IMR-90 (cell line): ENCODE measurements around the gene PCP4L1. TPM values are rescaled to one million over a fixed set of nuclear protein-coding genes. Genes with fewer than 3 reads are reported as not detected.

Experiments used
- ATAC-seq: fragments of 200-7000 bp; cut with Tn5 transposase; 2 replicates; pipeline ENCODE4 v1.9.1; 2020; ENCODE audit warnings: low read depth, mild to moderate bottlenecking, moderate library complexity
- BruUV-seq: library from RNA; stranded (reverse); fragments of 400-500 nt; replicated peaks from 2 replicates; lab custom pipeline; 2021; lab: Mats Ljungman, UMichigan
- CTCF ChIA-PET: fragments of 300-600 bp; formaldehyde crosslinking; extraction: SDS; loops from one replicate; lab custom pipeline; 2021; ENCODE audit warnings: antibody characterized with exemption; lab: Yijun Ruan, JAX
- POLR2A ChIA-PET: fragments of 300-600 bp; sonication (Branson Sonifier 250); formaldehyde crosslinking; loops from one replicate; lab custom pipeline; 2022; ENCODE audit warnings: antibody characterized with exemption; ENCODE audit not compliant: unreplicated experiment; lab: Charles Lee
- DNase-seq: peaks from one replicate; pipeline ENCODE4 v3.0.0; 2013
- H2AFZ ChIP-seq: replicated peaks from 2 replicates; pipeline ENCODE3; 2013; ENCODE audit warnings: low read length, mild to moderate bottlenecking; ENCODE audit not compliant: poor library complexity
- H2AK5ac ChIP-seq: 2 replicates; pipeline ENCODE4 v1.6.1; 2013; ENCODE audit warnings: low read depth, low read length, inconsistent platforms
- H2AK9ac ChIP-seq: replicated peaks from 2 replicates; pipeline ENCODE3; 2013; ENCODE audit warnings: mild to moderate bottlenecking, low read depth, low read length, moderate library complexity; ENCODE audit not compliant: poor library complexity
- H2BK120ac ChIP-seq: 2 replicates; pipeline ENCODE4 v1.6.1; 2013; ENCODE audit warnings: low read depth, low read length, inconsistent platforms
- H2BK15ac ChIP-seq: 3 replicates; pipeline ENCODE4 v1.6.1; 2013; ENCODE audit warnings: low read depth, low read length, inconsistent platforms
- H2BK20ac ChIP-seq: 2 replicates; pipeline ENCODE4 v1.6.1; 2013; ENCODE audit warnings: low read depth, mild to moderate bottlenecking, inconsistent platforms, low read length, moderate library complexity
- H2BK5ac ChIP-seq: 2 replicates; pipeline ENCODE4 v1.6.1; 2013; ENCODE audit warnings: mild to moderate bottlenecking, low read depth, low read length, inconsistent platforms; ENCODE audit not compliant: poor library complexity, severe bottlenecking
- H3K14ac ChIP-seq: replicated peaks from 2 replicates; pipeline ENCODE4 v1.6.1; 2013; ENCODE audit warnings: low read depth, low read length, inconsistent platforms
- H3K18ac ChIP-seq: 2 replicates; pipeline ENCODE4 v1.6.1; 2013; ENCODE audit warnings: low read depth, low read length, control low read depth
- H3K23ac ChIP-seq: 2 replicates; pipeline ENCODE4 v1.6.1; 2013; ENCODE audit warnings: low read depth, low read length, inconsistent platforms
- H3K27ac ChIP-seq: 2 replicates; pipeline ENCODE4 v1.5.1; 2013; ENCODE audit warnings: mild to moderate bottlenecking, control low read depth, low read length; ENCODE audit not compliant: insufficient read depth
- H3K27me3 ChIP-seq: 2 replicates; pipeline ENCODE4 v1.6.1; 2013; ENCODE audit warnings: low read length; ENCODE audit not compliant: control insufficient read depth, insufficient read depth
- H3K36me3 ChIP-seq: 2 replicates; pipeline ENCODE4 v1.6.1; 2013; ENCODE audit warnings: low read length, mixed read lengths; ENCODE audit not compliant: control insufficient read depth, insufficient read depth
- H3K4ac ChIP-seq: 2 replicates; pipeline ENCODE4 v1.6.1; 2013; ENCODE audit warnings: low read depth, low read length, inconsistent platforms
- H3K4me1 ChIP-seq: 2 replicates; pipeline ENCODE4 v1.6.1; 2013; ENCODE audit warnings: low read length, mixed read lengths; ENCODE audit not compliant: control insufficient read depth, insufficient read depth
- H3K4me2 ChIP-seq: 2 replicates; pipeline ENCODE4 v1.6.1; 2013; ENCODE audit warnings: low read depth, mild to moderate bottlenecking, control low read depth, low read length, moderate library complexity
- H3K4me3 ChIP-seq: 2 replicates; pipeline ENCODE4 v1.5.1; 2013; ENCODE audit warnings: low read depth, mild to moderate bottlenecking, control low read depth, low read length, moderate library complexity; ENCODE audit not compliant: insufficient read depth
- H3K56ac ChIP-seq: 2 replicates; pipeline ENCODE4 v1.6.1; 2013; ENCODE audit warnings: low read length, inconsistent platforms; ENCODE audit not compliant: insufficient read depth; ENCODE audit errors: extremely low read depth
- H3K79me1 ChIP-seq, 2 experiments: 2 replicates each; pipeline ENCODE4 v1.6.1; 2013; ENCODE audit warnings: low read length in 2 of 2, inconsistent platforms in 1 of 2, low read depth in 1 of 2
- H3K9ac ChIP-seq: 2 replicates; pipeline ENCODE4 v1.6.1; 2013; ENCODE audit warnings: low read depth, low read length, control low read depth
- H3K9me1 ChIP-seq: 2 replicates; pipeline ENCODE4 v1.6.1; 2013; ENCODE audit warnings: low read length, inconsistent platforms; ENCODE audit not compliant: insufficient read depth
- H3K9me3 ChIP-seq: 2 replicates; pipeline ENCODE4 v1.6.1; 2013; ENCODE audit warnings: low read length; ENCODE audit not compliant: control insufficient read depth, insufficient read depth
- H4K20me1 ChIP-seq: 2 replicates; pipeline ENCODE4 v1.6.1; 2013; ENCODE audit warnings: low read length, inconsistent platforms; ENCODE audit not compliant: insufficient read depth
- H4K5ac ChIP-seq: 2 replicates; pipeline ENCODE4 v1.6.1; 2013; ENCODE audit warnings: mild to moderate bottlenecking, low read depth, low read length, control low read depth
- H4K8ac ChIP-seq, 2 experiments: 2 replicates each; pipeline ENCODE4 v1.6.1; 2013; ENCODE audit warnings: low read depth in 2 of 2, low read length in 2 of 2, control low read depth in 1 of 2, inconsistent platforms in 1 of 2
- H4K91ac ChIP-seq: 2 replicates; pipeline ENCODE4 v1.6.1; 2013; ENCODE audit warnings: low read depth, low read length, inconsistent platforms; ENCODE audit not compliant: insufficient read depth
- CEBPB ChIP-seq: IDR thresholded peaks from 2 replicates; pipeline ENCODE4 v1.6.1; 2012; ENCODE audit warnings: low read depth, low read length, improper control_type of control experiment
- SMC3 ChIP-seq: fragments of 150-350 bp; IDR thresholded peaks from 2 replicates; pipeline ENCODE4 v1.6.1; 2016; ENCODE audit warnings: low read depth, mild to moderate bottlenecking, antibody characterized with exemption, low read length, moderate library complexity
- WGBS, 2 experiments: methylation state at CpG; one replicate each; pipeline versions ENCODE4 v1.1.5 to v1.1.7; 2013; ENCODE audit warnings: missing lambda C conversion rate in 2 of 2; ENCODE audit not compliant: insufficient read length in 1 of 2; ENCODE audit errors: extremely low coverage in 2 of 2; 5-methylcytosine and 5-hydroxymethylcytosine counted together
- dilution Hi-C: fragments of 300-500 bp; cut with HindIII; formaldehyde crosslinking; loops from one replicate; pipeline ENCODE4 v1.14.3; 2018; ENCODE audit warnings: low sequenced_read_pairs; ENCODE audit not compliant: unreplicated experiment
- in situ Hi-C: fragments of 300-500 bp; cut with MboI; formaldehyde crosslinking; loops from 3 replicates; pipeline ENCODE4 v1.14.3; 2019; ENCODE audit warnings: low sequenced_read_pairs, inconsistent platforms, mixed read lengths
- intact Hi-C: fragments of 100-400 bp; cut with micrococcal nuclease; formaldehyde crosslinking; loops from 2 replicates; pipeline ENCODE4 v1.10.0; 2022
- polyA plus RNA-seq, 3 experiments: library from polyadenylated mRNA; depleted of rRNA; stranded (reverse); fragments of >200 nt; gene quantifications; 2 replicates each; pipeline ENCODE4 v1.2.3, GENCODE V29; 2012; ENCODE audit warnings: low replicate concordance in 1 of 3
- total RNA-seq: library from RNA; depleted of rRNA; stranded (reverse); fragments of >200 nt; gene quantifications from 2 replicates; pipeline ENCODE4 v1.2.3, GENCODE V29; 2012

Gene PCP4L1
- total and polyA plus RNA-seq, 2 of the 4 experiments (the other 2 are of a cell fraction), result not detected

DNA sequence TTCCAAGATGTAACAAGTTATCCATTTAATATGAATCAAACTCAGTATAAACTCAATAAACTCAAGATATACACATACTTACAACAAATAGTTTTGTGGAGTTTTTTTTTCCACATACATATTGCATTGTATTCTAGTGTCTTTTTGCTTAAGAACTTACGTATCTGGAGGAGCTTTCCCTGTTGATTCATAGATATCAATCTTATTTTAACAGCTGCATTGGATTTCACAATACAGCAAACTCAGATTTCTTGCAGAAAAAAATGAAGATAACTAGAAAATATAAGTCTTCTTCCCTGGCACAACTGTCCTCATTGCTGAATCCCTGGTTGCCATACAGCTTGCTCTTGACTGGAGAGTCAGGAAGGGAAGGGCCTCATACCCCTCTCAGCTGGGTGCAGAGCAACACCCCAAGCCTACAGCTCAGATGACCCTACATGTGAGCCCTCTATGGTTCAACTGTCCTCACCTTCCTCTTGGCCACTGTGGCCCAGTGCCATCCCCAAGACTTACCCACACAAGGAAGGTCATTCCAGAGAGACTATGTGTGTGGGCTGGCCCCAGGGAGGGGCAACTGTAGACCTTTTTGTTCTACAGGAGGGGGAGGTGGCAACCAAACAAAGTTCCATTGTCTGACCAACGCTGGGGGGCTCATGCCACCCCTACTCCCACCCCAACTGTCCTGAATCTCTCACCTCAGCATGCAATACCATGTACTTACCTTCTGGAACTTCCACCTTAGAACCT lies 49.5 kb downstream of the PCP4L1 start:
- TF ChIP-seq CEBPB (peak; percentile 65), SMC3 (no peak)
- H3K27ac ChIP-seq, result no peak overlapping the region
- peak overlapping the region; percentile 48 for H2AK9ac ChIP-seq
- H4K8ac ChIP-seq, result no peak overlapping the region
- no peaks in the 10 kb centered on the region for H3K36me3 ChIP-seq
- H3K9me1 ChIP-seq, result peaks cover 7% of the 10 kb centered on the region; the same call in 1 of the 2 replicates
- H3K14ac ChIP-seq, result no peak overlapping the region
- H2BK20ac ChIP-seq, result no peak overlapping the region
- no peak overlapping the region for H3K56ac ChIP-seq
- no peak overlapping the region for H2BK15ac ChIP-seq
- intact Hi-C loops, result no loop called here
- H2BK5ac ChIP-seq, result no peak overlapping the region
- in situ Hi-C loops, result no loop called here
- H3K23ac ChIP-seq, result no peak overlapping the region
- no peaks in the 10 kb centered on the region for H4K20me1 ChIP-seq
- no peak overlapping the region for H2AK5ac ChIP-seq
- H3K9ac ChIP-seq, result no peak overlapping the region
- no peaks in the 10 kb centered on the region for H3K9me3 ChIP-seq
- H4K91ac ChIP-seq, result no peak overlapping the region
- H3K4ac ChIP-seq, result no peak overlapping the region
- H3K18ac ChIP-seq, result no peak overlapping the region
- H3K79me1 ChIP-seq, result no peaks in the 10 kb centered on the region; a peak in 1 of 4 replicates
- peak overlapping the region; percentile 59 for H2AFZ ChIP-seq
- POLR2A ChIA-PET, result no interaction called here
- peaks cover 10% of the 10 kb centered on the region; the same call in 1 of the 2 replicates for H3K4me1 ChIP-seq
- no peak overlapping the region for H2BK120ac ChIP-seq
- no peak overlapping the region for H3K4me2 ChIP-seq
- no peak overlapping the region for H4K5ac ChIP-seq
- BruUV-seq, result no TSS peak
- ATAC-seq (no peak), DNase-seq (peak; percentile 37)
- no CpG with 5 or more reads among the region's 2 CpGs for WGBS, 2 experiments
- no peak overlapping the region for H3K4me3 ChIP-seq
- CTCF ChIA-PET, result interaction anchor here (1.4 kb wide), 1 partner anchor 17 kb away, joined by 5 read pairs; no protein-coding TSS in a partner anchor
- H3K27me3 ChIP-seq, result peaks cover 5% of the 10 kb centered on the region; the same call in 1 of the 2 replicates
- dilution Hi-C loops, result no loop called here
